NCI-H748 (cell line): ENCODE measurements around the gene FAM236D.
"Not testable (repeated sequence)": the region's sequence is repeated elsewhere in the genome, so short reads cannot be mapped to it uniquely, and the experiment has no call there.

Experiments used
- DNase-seq: peaks from one replicate; lab custom pipeline; 2025; ENCODE audit not compliant: unreplicated experiment; lab: John Stamatoyannopoulos, UW

FAM236D gene

GRCh38 chrX:72808110-72808509, at the start of gene FAM236D:
FAM236D (minus strand) TSS chrX:72808210; CDS start chrX:72808110, 100 bp downstream.
- DNase-seq, result not testable (repeated sequence)

- DNase-seq, result not testable (repeated sequence)
Measured at GRCh38 chrX:72837532-72837931, 29.5 kb upstream of the FAM236D start.

- not testable (repeated sequence) for DNase-seq
Measured at GRCh38 chrX:72830701-72831100, 22.7 kb upstream of the FAM236D start.

- not testable (repeated sequence) for DNase-seq
Measured at GRCh38 chrX:72790390-72790789, 17.6 kb downstream of the FAM236D start.

- not testable (repeated sequence) for DNase-seq
Measured at GRCh38 chrX:72788142-72788541, 19.9 kb downstream of the FAM236D start.

GRCh38 chrX:72783964-72784363, 24.0 kb downstream of the FAM236D start:
- DNase-seq, result not testable (repeated sequence)

- not testable (repeated sequence) for DNase-seq
Measured at GRCh38 chrX:72783365-72783936, 24.6 kb downstream of the FAM236D start.

- not testable (repeated sequence) for DNase-seq
Measured at GRCh38 chrX:72782560-72782959, 25.4 kb downstream of the FAM236D start, which contains the start of gene FAM236B. FAM236B (minus strand) TSS chrX:72782660; CDS start chrX:72782560, 100 bp downstream.

- DNase-seq, result not testable (repeated sequence)
Measured at GRCh38 chrX:72778146-72778545, 29.9 kb downstream of the FAM236D start.

GRCh38 chrX:72777467-72777790, 30.6 kb downstream of the FAM236D start:
- not testable (repeated sequence) for DNase-seq

- DNase-seq, result not testable (repeated sequence)
Measured at GRCh38 chrX:72776653-72777466, 31.1 kb downstream of the FAM236D start, which contains the start of gene DMRTC1B. DMRTC1B (plus strand) TSS chrX:72776890; CDS start chrX:72845136, 68,246 bp downstream.

- not testable (repeated sequence) for DNase-seq
Measured at GRCh38 chrX:72760454-72760853, 47.6 kb downstream of the FAM236D start.
